Tibial artery (tissue), 4 donors: ENCODE results near the gene RALBP1.
"Not testable (repeated sequence)": the region's sequence is repeated elsewhere in the genome, so short reads cannot be mapped to it uniquely, and the experiment has no call there.

ENCODE experiments used
- DNase-seq, 2 donors: peaks; one replicate each; pipeline ENCODE4 v3.0.0-alpha.2; 2019
- H3K27ac ChIP-seq, 2 donors: fragments of 200-600 bp; sonication (generic) in 1 of 2; 1 replicate in 1 of 2; 2 replicates in 1 of 2; pipeline ENCODE4 v1.5.1; 2018 to 2019; ENCODE audit warnings: mild to moderate bottlenecking in 1 of 2
- H3K27me3 ChIP-seq, 2 donors: fragments of 200-600 bp; sonication (generic) in 1 of 2; one replicate each; pipeline versions ENCODE4 v1.5.1 to v1.6.0; 2016 to 2019
- H3K36me3 ChIP-seq, 3 donors: fragments of 200-600 bp; sonication (generic) in 2 of 3; one replicate each; pipeline ENCODE4 v1.5.1; 2016 to 2019; ENCODE audit warnings: mild to moderate bottlenecking in 2 of 3
- H3K4me1 ChIP-seq, 4 donors: fragments of 200-600 bp; sonication (generic) in 2 of 4; 1 replicate in 3 of 4; 2 replicates in 1 of 4; pipeline ENCODE4 v1.5.1; 2016 to 2019
- H3K4me3 ChIP-seq, 2 donors: fragments of 200-600 bp; sonication (generic) in 1 of 2; 1 replicate in 1 of 2; 2 replicates in 1 of 2; pipeline ENCODE4 v1.5.1; 2018 to 2019; ENCODE audit warnings: mild to moderate bottlenecking in 2 of 2
- H3K9me3 ChIP-seq, 3 donors: fragments of 200-600 bp; sonication (generic) in 1 of 3; one replicate each; pipeline ENCODE4 v1.5.1; 2016 to 2019
- CTCF ChIP-seq, 2 experiments: fragments of 200-600 bp in 1 of 2; fragments of 450-650 bp in 1 of 2; IDR thresholded peaks; one replicate each; pipeline ENCODE4 v1.5.1; 2017 to 2019; ENCODE audit warnings: antibody characterized with exemption in 2 of 2, mild to moderate bottlenecking in 1 of 2, moderate library complexity in 1 of 2
- intact Hi-C: fragments of 100-400 bp; cut with DNase I; formaldehyde crosslinking; loops from one replicate; pipeline ENCODE4 v1.15.0; 2023; ENCODE audit warnings: low total_unique reads

RALBP1 gene

DNA sequence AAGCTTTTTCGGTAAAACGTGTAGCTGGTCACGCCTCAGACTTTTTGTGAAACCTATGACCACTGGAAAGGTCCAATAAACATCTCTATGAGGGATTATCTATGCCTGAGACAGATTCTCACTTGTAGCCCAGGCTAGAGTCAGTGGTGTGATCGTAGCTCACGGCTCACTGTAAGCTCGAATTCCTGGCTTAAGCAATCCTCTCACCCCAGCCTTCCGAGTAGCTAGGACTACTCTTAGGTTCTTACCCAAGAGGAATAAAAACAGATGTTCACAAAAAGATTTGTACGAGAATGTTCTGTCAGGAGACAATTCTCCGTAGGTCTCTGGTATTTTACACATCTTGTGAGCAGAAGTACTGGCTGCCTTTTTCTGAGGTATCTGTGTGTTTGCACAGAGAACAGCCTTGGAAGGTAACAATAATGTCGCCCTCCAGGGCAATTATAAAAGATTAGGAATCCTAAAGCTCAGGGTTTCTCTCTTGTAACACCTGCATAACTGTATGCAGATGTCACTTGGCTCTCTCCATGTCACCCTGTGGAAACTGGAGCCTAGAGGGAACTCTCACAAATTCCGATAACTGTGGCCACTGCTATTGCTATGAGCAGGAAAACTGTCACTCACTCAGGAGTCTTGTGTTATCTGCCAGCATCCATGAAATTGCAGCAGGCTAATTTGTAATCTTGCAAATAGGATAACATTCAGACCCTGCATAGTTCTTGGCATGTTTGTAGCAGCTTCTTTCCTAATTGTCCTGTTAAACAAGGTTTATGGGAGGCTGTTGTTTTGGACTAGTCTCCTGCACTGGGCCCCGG is 25.5 kb upstream of the RALBP1 start:
- intact Hi-C loops: no loop called here
- no peak overlapping the region for H3K27ac ChIP-seq

DNA sequence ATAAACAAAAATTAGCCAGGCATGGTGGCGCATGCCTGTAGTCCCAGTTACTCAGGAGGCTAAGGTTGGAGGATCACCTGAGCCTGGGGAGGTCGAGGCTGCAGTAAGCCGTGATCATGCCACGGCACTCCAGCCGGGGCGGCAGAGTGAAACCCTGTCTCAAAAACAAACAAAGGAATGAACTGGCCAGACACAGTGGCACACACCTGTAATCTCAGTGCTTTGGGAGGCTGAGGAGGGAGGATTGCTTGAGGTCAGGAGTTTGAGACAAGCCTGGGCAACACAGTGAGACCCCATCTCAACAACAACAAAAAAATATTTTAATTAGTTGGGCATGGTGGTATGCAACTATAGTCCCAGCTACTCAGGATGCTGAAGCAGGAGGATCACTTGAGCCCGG is 24.4 kb upstream of the RALBP1 start:
- DNase-seq, H3K4me1 ChIP-seq, H3K27me3 ChIP-seq, intact Hi-C loops, H3K4me3 ChIP-seq, H3K27ac ChIP-seq, H3K36me3 ChIP-seq: not testable (repeated sequence)
- H3K9me3 ChIP-seq: peaks cover 0 to 19% (median 0%) of the 10 kb centered on the region in 3 donors

More for the DNA sequence above, 25.5 kb upstream of the RALBP1 start:
- Histone ChIP-seq H3K36me3 (no peaks in the 10 kb centered on the region), H3K4me3 (no peak overlapping the region), H3K9me3 (peaks cover 0 to 10% (median 0%) of the 10 kb centered on the region in 3 donors), H3K27me3 (no peaks in the 10 kb centered on the region), H3K4me1 (no peaks in the 10 kb centered on the region)
- TF ChIP-seq CTCF (IDR thresholded peaks at IDR 0.05): no peak
- no peak for DNase-seq

DNA sequence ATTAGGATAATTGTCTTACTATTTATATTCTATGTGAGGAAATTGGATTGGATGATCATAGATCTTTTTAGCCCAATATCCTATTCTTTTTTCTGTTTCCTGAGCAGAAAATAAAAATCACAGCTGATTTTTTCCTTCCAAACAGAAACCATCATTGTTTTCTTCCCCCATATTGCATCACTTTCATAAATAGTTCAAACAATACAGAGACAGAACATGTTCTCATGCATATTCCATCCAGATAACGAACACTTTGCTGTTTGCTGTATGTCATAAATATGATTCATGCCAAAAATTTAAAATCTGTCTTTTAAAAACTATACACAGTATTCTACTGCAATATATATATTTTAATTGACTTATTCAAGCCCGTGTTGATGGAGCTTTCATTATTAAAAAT is 22.0 kb upstream of the RALBP1 start:
- TF ChIP-seq CTCF (IDR thresholded peaks at IDR 0.05): no peak
- no peaks in the 10 kb centered on the region for H3K4me1 ChIP-seq
- DNase-seq: no peak
- intact Hi-C loops: no loop called here
- H3K27ac ChIP-seq: no peak overlapping the region
- H3K36me3 ChIP-seq: no peaks in the 10 kb centered on the region
- H3K9me3 ChIP-seq: peaks cover 0 to 14% (median 0%) of the 10 kb centered on the region in 3 donors
- H3K4me3 ChIP-seq: no peak overlapping the region
- H3K27me3 ChIP-seq: no peaks in the 10 kb centered on the region

GRCh38 chr18:9454061-9454703 is 21.1 kb upstream of the RALBP1 start:
- TF ChIP-seq CTCF (IDR thresholded peaks at IDR 0.05): no peak
- DNase-seq: no peak
- Histone ChIP-seq H3K4me1 (no peaks in the 10 kb centered on the region), H3K4me3 (no peak overlapping the region), H3K9me3 (peaks cover 0 to 14% (median 0%) of the 10 kb centered on the region in 3 donors), H3K27me3 (no peaks in the 10 kb centered on the region), H3K36me3 (no peaks in the 10 kb centered on the region), H3K27ac (no peak overlapping the region)
- intact Hi-C loops: no loop called here

DNA sequence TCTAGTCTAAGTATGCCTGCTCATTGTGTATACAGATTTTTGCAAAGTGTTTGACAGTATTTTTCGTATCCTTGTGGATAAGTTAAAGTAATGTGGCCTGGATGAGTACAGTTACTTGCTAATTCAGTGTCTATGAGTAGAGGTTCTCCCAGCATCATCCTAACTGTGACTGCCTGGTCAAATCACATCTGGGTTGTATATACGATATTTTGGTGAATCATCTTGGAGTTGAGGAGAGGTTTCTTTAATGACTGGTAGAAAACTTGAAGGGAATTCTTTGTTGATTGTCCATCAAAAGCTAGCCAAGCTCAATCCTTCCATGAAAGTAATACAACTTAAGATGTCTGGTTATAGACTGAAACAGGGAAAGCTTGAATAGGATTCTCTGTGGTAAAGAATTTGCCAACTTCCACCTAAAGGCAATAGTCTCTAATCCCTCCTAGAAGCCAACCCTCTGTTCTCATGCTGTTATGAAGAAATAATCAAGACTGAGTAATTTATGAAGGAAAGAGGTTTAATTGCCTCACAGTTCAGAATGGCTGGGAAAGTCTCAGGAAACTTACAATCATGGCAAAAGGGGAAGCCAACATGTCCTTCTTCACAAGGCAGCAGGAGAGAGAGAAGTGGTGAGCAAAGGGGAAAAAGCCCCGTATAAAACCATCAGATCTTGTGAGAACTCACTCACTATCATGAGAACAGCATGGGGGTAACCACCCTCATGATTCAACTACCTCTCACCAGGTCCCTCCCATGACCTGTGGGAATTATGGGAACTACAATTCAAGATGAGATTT is 19.4 kb upstream of the RALBP1 start:
- no peaks in the 10 kb centered on the region for H3K4me1 ChIP-seq
- H3K4me3 ChIP-seq: no peak overlapping the region
- TF ChIP-seq CTCF (IDR thresholded peaks at IDR 0.05): no peak
- H3K36me3 ChIP-seq: no peaks in the 10 kb centered on the region
- no peak overlapping the region for H3K27ac ChIP-seq
- peaks cover 0 to 14% (median 0%) of the 10 kb centered on the region in 3 donors for H3K9me3 ChIP-seq
- intact Hi-C loops: no loop called here
- DNase-seq: no peak
- H3K27me3 ChIP-seq: no peaks in the 10 kb centered on the region
